ENCODE results near the gene ZSCAN18.

ZSCAN18 gene

DNA sequence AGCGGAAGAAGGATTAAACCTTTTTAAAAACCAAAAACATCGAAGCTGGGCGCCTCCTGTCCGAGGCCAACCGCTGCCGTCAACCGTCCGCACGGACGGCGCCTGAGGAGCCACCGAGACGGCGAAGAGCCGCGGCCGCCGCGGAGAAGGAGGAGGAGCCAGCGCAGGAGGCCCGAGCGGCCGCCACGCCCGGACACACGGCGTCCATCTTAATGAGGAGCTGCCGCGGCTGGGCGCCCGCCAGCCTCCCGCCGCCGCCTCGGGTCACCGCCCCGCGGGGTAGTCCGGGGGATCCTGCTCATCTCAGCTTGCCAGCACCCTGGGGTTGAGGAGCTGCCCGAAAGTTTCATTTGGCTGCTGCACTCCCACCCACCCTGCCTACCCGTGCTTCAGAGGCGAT is 53.6 kb downstream of the ZSCAN18 start:
- no peak for DNase-seq

DNA sequence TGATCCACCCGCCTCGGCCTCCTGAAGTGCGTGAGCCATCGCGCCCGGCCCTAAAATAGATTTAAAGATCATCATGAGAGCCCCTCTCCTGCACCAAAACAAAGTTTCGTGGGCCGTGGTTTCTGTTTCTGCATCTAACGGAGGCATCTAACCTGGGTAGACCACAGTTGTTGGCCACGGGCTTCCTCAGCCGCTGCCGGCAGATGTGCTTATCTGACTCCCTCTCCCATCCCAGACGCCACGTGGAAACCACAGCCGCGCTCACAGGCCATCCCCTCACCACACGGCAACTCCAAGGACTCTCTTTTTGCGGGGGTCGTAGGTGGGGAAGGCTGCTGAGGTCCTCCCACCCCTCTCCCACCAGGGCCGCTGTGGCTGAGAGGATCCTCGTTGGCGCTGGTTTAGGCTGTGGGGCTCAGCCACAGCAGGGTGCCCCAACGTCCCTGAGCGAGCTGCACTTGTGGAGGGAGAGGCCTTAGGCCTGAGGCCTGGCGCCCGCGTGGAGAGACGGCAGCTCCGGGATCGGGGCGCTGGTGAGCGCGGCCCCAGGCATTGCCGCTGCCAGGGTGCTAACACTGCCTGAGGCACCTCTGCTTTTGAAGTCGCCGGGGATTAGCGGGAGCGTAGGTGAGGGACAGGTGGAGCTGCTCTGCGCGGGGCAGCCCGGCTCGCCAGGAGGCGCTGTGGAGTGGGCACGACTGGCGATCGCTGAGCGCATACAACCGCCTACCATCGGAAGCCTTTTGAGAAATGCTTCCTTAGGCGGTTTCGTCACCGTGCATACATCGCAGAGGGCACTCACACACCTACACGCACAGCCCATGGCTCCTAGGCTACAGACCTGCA is 55.3 kb downstream of the ZSCAN18 start:
- DNase-seq, result no peak

DNA sequence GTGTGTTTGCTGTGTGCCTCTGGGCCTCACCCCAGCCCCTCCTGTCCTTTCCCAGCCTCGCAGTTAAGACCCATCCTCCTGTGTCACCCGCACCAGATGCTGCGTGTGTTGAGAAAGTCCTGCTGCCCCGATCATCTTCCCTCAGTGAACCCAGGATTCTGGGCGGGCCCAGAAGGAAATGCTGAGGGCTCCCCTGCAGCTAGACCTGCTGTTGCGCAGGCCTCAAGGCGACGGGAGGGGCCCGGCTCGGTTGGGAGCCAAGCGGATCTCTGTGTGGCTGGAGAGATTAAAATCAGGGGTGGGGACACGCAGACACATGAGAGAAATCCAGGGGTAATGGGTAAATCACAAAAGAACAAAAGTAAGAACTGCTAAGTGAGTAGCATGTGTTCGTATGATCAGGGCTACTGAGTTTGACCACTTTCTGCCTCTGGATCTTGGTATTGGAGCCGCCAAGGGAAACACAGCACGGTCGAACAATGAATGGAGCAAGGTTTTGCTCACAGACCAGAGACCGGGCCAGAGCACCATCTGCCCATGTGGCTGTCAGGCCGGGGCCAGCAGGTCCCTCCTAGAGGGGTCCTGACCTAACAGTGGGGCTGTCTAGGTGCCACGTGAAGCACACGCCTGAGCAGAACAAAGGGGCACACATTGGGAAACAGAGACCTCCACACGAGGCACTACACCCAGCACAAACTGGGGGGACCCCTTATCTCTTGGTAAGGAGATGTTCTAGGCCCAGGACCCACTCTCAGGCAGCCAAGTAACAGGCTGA is 57.1 kb downstream of the ZSCAN18 start:
- no peak for DNase-seq

DNA sequence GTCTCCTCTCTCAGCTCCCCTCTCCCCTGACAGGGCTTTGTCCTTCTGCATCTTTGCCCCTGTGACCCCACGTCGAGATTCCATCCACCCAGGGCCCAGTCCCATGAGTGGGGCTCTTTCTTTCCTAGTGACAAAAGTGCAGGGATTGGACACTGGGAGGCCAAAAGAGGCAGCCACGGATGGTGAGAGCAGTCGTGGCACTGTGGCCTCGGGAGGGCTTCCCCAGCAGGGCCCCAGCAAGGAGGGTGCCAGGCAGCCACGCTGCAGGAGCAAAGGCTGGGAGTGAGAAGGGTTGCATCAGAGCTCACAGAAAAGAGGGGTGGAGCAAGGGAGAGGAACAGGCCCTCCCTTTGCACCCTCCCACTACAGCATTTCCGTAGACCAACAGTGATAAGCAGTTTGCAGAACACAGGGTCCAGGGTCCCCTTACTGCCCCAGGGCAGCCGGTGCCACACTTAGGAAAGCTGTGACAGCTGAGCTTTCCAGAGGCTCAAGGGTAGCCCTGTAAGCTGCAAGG is 59.3 kb downstream of the ZSCAN18 start:
- no peak for DNase-seq

DNA sequence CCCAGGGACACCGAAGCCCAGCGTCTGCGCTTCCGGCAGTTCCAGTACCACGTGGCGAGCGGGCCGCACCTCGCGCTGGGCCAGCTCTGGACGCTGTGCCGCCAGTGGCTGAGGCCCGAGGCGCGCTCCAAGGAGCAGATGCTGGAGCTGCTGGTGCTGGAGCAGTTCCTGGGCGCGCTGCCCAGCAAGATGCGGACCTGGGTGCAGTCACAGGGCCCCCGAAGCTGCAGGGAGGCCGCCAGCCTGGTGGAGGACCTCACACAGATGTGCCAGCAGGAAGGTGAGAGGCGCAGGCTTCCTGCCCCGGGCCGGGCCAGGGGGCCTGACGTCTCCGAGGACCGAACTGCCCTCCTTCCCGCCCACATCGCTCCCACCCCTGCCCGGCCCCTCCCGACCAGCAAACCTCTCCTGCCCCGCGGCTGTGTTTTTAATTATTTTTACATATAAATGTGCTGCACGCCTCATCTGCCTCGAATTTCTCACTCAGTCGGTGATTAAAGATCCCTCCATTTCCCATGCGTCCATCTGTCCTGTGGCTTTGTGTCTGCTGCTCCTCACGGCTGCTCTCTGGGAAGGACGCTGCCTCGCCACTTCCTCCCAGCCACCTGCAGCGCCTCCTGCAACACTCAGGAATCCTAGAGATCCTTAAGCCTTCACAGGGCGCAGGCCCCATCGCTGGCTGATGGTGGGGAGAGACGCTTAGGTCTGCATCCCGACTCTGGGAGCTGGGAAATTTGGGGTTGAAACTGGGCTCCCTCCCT is 59.9 kb downstream of the ZSCAN18 start:
- no peak for DNase-seq

DNA sequence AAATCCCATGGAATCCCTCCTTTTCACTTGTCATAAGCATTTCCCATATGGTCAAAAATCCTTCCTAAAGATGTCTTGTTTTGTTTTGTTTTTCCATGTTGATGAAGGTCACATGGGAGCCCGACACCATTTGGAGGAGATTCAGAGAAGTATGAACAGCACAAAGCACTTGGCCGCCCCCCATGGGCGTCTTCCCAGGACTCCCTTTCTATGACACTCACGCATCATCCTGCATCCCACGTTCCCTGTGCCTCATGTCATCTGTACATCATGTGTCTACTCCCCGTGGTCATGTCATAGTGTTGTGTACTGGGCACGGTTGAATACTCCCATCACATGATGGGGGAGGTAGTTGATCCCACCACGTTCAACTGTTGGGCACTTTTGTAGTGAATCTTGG is 62.2 kb downstream of the ZSCAN18 start:
- no peak for DNase-seq

DNA sequence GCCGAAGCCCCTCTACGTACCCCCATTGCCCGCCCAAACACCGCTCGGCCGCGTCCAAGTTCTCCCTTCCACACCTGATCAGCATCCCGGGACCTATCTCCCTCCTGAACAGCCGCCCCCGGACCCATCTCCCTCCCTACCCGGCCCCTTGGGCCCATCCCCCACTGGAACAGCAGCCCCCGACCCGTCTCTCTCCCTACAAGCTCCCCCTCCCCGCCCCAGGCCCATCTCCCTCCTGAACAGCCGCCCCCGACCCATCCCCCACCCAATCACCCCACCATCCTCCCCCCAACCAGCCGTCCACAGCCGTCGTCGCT is 63.6 kb downstream of the ZSCAN18 start:
- no peak for DNase-seq
